Uterus (tissue), 4 donors: ENCODE measurements around the gene PNMA8A. TPM values are rescaled to one million over a fixed set of nuclear protein-coding genes. Genes with fewer than 3 reads are reported as not detected.

ENCODE experiments used
- DNase-seq, 2 donors: peaks; one replicate each; pipeline ENCODE4 v3.0.0-alpha.2; 2019 to 2020
- H3K27ac ChIP-seq, 2 donors: fragments of 200-600 bp; sonication (generic); 1 replicate in 1 of 2; 2 replicates in 1 of 2; pipeline ENCODE4 v1.5.1; 2016 to 2018
- H3K27me3 ChIP-seq, 2 donors: fragments of 200-600 bp; sonication (generic); one replicate each; pipeline ENCODE4 v1.5.1; 2018 to 2019; ENCODE audit warnings: control low read depth in 1 of 2
- H3K36me3 ChIP-seq, 2 donors: fragments of 200-600 bp; sonication (generic); one replicate each; pipeline ENCODE4 v1.5.1; 2019; ENCODE audit warnings: control low read depth in 1 of 2
- H3K4me1 ChIP-seq, 2 donors: fragments of 200-600 bp; sonication (generic); one replicate each; pipeline ENCODE4 v1.5.1; 2018 to 2019; ENCODE audit warnings: control low read depth in 1 of 2
- H3K4me3 ChIP-seq, 2 donors: fragments of 200-600 bp; sonication (generic); 1 replicate in 1 of 2; 2 replicates in 1 of 2; pipeline ENCODE4 v1.5.1; 2018 to 2019; ENCODE audit warnings: mild to moderate bottlenecking in 1 of 2
- H3K9me3 ChIP-seq, 2 donors: fragments of 200-600 bp; sonication (generic); one replicate each; pipeline ENCODE4 v1.5.1; 2019; ENCODE audit warnings: control low read depth in 1 of 2
- CTCF ChIP-seq, 4 experiments: fragments of 200-600 bp in 2 of 4; fragments of 450-650 bp in 2 of 4; sonication (generic) in 2 of 4; IDR thresholded peaks; one replicate each; pipeline ENCODE4 v1.5.1; 2016 to 2019; ENCODE audit warnings: antibody characterized with exemption in 4 of 4, mild to moderate bottlenecking in 2 of 4, moderate library complexity in 1 of 4
- POLR2A ChIP-seq, 2 donors: fragments of 450-650 bp; IDR thresholded peaks; one replicate each; pipeline ENCODE4 v1.6.1; 2016; ENCODE audit warnings: antibody characterized with exemption in 2 of 2, mild to moderate bottlenecking in 1 of 2, moderate library complexity in 1 of 2
- intact Hi-C: fragments of 100-400 bp; cut with DNase I; formaldehyde crosslinking; loops from one replicate; pipeline ENCODE4 v1.15.1; 2023; ENCODE audit warnings: low total_unique reads
- total RNA-seq, 4 donors: library from RNA; depleted of rRNA in 3 of 4; stranded (reverse); fragments of >200 nt in 3 of 4; gene quantifications; one replicate each; pipeline versions ENCODE4 v1.1.0 to v1.2.4, GENCODE V29; 2014 to 2023
- donor health status: DM: yes; HTN: yes; CAD: no.

PNMA8A gene
- total RNA-seq, 4 donors from 2014 or later, result 8.7 to 69.7 (median 16.1) TPM

DNA sequence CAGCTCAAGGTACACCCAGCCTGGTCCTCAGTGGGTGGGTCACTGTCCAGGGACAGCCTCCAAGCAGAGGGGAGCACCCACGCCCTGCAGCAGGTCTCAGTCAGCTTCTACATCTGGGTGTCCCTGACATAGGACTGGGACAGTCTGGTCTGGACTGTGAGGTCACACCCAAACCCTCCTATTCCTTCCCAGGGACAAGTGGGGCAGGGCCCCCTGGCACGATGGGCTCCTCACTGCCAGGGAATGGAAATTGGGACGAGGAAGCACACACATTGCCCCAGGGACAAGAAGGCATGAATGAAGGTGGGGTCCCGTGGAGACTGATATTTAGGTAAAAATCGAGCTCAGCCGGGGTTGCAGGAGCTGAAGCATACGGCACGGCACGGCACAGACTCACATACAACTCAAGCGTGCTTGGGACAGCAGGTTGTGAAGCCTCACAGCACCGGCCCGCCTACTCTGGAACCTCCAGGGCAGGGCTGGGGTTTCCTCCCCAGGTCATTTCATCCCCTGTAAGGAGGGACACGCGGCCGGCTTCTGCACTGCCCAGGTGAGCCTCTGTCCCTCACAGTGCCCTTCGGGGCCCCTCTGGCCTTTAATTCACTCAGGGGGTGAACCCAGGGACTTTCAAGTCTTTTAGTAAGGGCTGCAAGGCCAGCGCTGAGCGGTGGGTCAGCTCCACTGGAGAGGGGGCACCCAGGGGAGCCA is 20.8 kb upstream of the PNMA8A start:
- H3K27me3 ChIP-seq, result no peaks in the 10 kb centered on the region
- H3K36me3 ChIP-seq, result no peaks in the 10 kb centered on the region
- H3K27ac ChIP-seq, result no peak overlapping the region
- no peak for DNase-seq
- H3K4me3 ChIP-seq, result no peak overlapping the region
- no peak for TF ChIP-seq CTCF (IDR thresholded peaks at IDR 0.05)
- no peak for TF ChIP-seq POLR2A (IDR thresholded peaks at IDR 0.05)
- H3K4me1 ChIP-seq, result peaks cover 0 to 23% of the 10 kb centered on the region in 2 donors
- H3K9me3 ChIP-seq, result no peaks in the 10 kb centered on the region
- intact Hi-C loops, result loop anchor here (10.0 kb wide), 1 partner anchor 217 kb away; no protein-coding TSS in a partner anchor

DNA sequence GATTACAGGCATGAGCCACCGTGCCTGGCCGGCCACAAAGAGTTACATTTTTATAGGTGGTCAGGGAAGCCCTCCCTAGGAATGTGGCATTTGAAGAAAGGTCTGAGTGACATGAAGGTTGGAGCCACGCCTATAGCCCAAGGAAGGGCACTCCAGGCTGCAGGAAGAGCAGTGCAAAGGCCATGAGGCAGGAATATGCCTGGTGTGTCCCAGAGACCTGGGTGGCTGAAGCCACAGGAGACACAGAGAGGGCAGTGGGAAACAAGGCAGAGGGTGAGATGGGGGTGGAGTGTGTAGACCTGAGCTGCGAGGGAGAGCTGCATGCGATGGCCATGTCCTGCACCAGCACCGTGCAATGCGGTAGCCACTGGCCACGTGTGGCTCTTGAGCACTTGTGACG is 19.4 kb upstream of the PNMA8A start:
- H3K27ac ChIP-seq, result no peak overlapping the region
- H3K4me3 ChIP-seq, result no peak overlapping the region
- TF ChIP-seq CTCF (IDR thresholded peaks at IDR 0.05), result no peak
- no peak for TF ChIP-seq POLR2A (IDR thresholded peaks at IDR 0.05)
- H3K9me3 ChIP-seq, result no peaks in the 10 kb centered on the region
- no peak for DNase-seq
- no peaks in the 10 kb centered on the region for H3K36me3 ChIP-seq
- H3K27me3 ChIP-seq, result no peaks in the 10 kb centered on the region
- peaks cover 0 to 23% of the 10 kb centered on the region in 2 donors for H3K4me1 ChIP-seq
- intact Hi-C loops, result loop anchor here (10.0 kb wide), 1 partner anchor 216 kb away; no protein-coding TSS in a partner anchor

DNA sequence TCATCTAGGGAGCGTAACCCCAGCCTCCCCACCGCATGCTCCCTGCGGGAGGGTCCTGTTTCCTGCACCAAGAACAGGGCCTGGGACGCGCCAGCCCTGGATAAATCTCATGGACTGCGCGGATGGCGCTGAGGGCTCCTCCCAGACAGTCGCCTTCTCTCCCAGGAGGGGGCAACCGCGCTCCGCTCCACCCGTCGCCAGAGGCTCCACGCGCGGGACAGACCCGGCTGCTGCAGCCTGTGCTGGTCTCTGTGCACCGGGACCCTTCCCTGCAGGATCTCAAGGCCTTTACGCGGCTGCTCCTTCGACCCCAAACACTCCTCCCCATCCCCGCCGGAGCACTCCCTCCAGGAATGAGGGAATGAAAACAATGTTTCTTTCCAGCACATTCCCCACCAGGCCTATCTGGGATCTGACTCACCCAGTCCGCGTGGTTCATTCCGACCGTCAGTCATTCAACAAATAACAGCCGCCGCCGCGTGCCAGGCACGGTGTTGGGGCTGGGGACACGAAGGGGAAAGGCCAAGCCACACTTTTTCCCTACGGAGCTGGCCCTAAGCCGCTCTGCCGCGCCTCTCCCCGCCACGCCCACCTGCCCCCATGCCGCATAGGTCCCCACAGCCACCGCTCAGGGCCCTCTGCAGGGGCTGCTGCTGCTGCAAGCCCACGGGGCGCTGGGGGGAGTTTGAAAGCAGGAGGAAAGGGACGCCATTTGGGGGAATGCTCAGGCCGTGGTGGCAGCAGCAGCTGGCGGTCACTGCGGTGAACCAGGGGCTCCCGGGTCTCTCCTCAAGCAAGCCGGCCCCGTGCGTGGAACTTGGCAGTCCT is 18.3 kb upstream of the PNMA8A start:
- H3K4me1 ChIP-seq, result peaks cover 0 to 16% of the 10 kb centered on the region in 2 donors
- H3K36me3 ChIP-seq, result no peaks in the 10 kb centered on the region
- H3K9me3 ChIP-seq, result no peaks in the 10 kb centered on the region
- H3K4me3 ChIP-seq, result no peak overlapping the region
- peak overlapping the region in 1 of 2 donors; percentile 59 for H3K27ac ChIP-seq
- intact Hi-C loops, result loop anchor here (5.0 to 10.0 kb wide), 2 partner anchors 87 to 215 kb away; no protein-coding TSS in a partner anchor
- no peaks in the 10 kb centered on the region for H3K27me3 ChIP-seq
- peak; percentile 42 to 58 for DNase-seq
- TF ChIP-seq CTCF (IDR thresholded peaks at IDR 0.05) (peak; percentile 9 to 36 (median 31)), POLR2A (IDR thresholded peaks at IDR 0.05) (no peak)

DNA sequence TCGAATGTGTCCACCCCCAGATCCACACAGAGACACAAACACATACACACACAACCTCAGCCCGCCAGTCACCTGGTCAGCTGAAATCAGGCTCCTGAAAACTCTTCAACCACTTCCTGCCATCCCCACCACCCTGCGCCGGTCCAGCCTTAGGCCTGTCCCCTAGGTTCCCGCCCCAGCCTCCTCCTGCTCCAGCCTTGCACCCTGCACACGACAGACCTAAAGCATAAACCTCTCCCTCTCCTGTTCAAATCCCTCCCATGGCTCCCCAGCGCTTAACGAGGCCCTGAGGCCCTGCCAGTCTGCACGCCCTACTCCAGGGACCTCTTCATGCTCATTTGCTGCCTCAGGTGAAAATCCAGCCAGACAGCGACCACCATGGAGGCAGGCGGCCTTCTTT is 17.2 kb upstream of the PNMA8A start:
- Histone ChIP-seq H3K27ac (no peak overlapping the region), H3K4me3 (no peak overlapping the region), H3K27me3 (no peaks in the 10 kb centered on the region), H3K4me1 (peaks cover 0 to 16% of the 10 kb centered on the region in 2 donors), H3K9me3 (no peaks in the 10 kb centered on the region), H3K36me3 (no peaks in the 10 kb centered on the region)
- TF ChIP-seq POLR2A (IDR thresholded peaks at IDR 0.05), result no peak
- no peak for TF ChIP-seq CTCF (IDR thresholded peaks at IDR 0.05)
- no peak for DNase-seq
- intact Hi-C loops, result loop anchor here (5.0 kb wide), 1 partner anchor 86 kb away; no protein-coding TSS in a partner anchor
